GM12864 (cell line): ENCODE results near the gene LRSAM1.

Experiments
- DNase-seq: peaks from one replicate; pipeline ENCODE4 v3.0.0-alpha.2; 2011; ENCODE audit warnings: low read depth
- H3K4me3 ChIP-seq: 2 replicates; pipeline ENCODE4 v1.5.1; 2011; ENCODE audit warnings: mild to moderate bottlenecking, low read depth, low read length, control low read depth
- CTCF ChIP-seq: IDR thresholded peaks from 2 replicates; pipeline ENCODE4 v1.5.1; 2011; ENCODE audit warnings: low read depth, mild to moderate bottlenecking, moderate library complexity, low read length, control low read depth, inconsistent platforms; ENCODE audit errors: missing control alignments

Gene LRSAM1

GRCh38 chr9:127444921-127445850 lies 6.1 kb upstream of the LRSAM1 start:
- TF ChIP-seq CTCF, result no peak
- no peak for DNase-seq
- H3K4me3 ChIP-seq, result no peak overlapping the region

GRCh38 chr9:127445851-127446712 lies 5.2 kb upstream of the LRSAM1 start:
- no peak for TF ChIP-seq CTCF
- no peak for DNase-seq
- no peak overlapping the region for H3K4me3 ChIP-seq

- no peak for TF ChIP-seq CTCF
- no peak overlapping the region for H3K4me3 ChIP-seq
- DNase-seq, result no peak
Observed at GRCh38 chr9:127446713-127447415, 4.4 kb upstream of the LRSAM1 start.

GRCh38 chr9:127447416-127448111 lies 3.7 kb upstream of the LRSAM1 start:
- no peak overlapping the region for H3K4me3 ChIP-seq
- DNase-seq, result no peak
- TF ChIP-seq CTCF, result no peak

- TF ChIP-seq CTCF, result no peak
- DNase-seq, result no peak
- peak overlapping the region; percentile 76 for H3K4me3 ChIP-seq
Observed at GRCh38 chr9:127448112-127448805, 3.1 kb upstream of the LRSAM1 start.
